SIG-M5 treated with dmso at 0.1 percent for 504 hours (cell line): Measurements from ENCODE around the gene CDH26.

Experiments
- DNase-seq: peaks from one replicate; lab custom pipeline; 2025; ENCODE audit not compliant: unreplicated experiment; lab: John Stamatoyannopoulos, UW

CDH26 gene

DNA sequence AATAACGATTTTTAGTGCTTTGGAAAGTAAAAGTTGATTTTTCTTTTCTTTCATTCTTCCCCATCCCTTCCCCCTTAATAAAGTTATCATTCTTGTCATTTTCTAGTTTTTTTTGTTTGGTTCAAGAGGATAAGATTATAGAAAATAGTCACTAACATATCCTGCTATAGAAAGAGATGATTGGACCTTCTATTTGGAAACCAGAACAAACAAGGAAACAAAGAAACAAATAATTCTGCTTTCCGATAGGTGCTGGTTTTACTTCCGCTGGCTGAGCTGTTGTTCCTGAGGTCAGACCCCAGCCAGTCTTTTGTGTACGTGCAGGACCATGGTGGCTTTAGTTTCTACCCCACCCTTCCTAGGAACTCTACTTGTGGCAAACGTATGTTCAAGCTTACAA is at the start of gene CDH26:
TSS of gene CDH26 (plus strand) at position 301 of the 400 bp plus-strand sequence. CDS start 304 bp downstream, outside the sequence.
- no peak for DNase-seq

DNA sequence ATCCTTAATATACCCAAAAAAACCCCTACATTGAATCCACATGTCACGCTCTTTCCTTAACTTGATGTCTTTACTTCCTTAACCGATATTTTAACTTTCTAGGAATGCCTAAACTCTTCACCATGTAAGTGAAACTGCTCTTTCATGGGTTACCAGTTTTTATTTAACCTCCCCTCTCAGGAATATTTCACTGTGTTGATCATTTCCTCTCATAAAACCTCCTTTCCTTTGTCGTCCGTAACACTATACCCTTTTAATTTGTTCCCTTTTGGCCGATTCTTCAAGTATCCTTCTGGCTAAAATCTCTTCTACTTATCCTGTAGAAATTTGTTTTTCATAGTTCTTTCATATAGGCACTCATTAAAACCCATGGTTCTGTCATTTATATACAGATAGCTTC is 49.4 kb upstream of the CDH26 start:
- no peak for DNase-seq

GRCh38 chr20:59911041-59911440 is 47.2 kb upstream of the CDH26 start:
- no peak for DNase-seq

DNA sequence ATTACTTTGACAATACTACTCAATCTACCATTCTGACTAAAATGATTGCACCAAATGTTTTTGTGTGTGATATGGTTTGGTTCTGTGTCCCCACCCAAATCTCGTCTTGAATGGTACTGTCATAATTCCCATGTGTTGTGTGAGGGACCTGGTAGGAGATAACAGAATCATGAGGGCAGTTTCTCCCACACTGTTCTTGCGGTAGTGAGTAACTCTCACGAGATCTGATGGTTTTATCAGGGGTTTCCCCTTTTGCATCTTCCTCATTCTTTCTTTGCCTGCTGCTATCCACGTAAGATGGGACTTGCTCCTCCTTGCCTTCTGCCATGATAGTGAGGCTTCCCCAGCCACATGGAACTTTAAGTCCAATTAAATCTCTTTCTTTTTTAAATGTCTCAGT is 45.6 kb upstream of the CDH26 start:
- DNase-seq, result no peak

- DNase-seq, result no peak
Observed at GRCh38 chr20:59920944-59921343, 37.3 kb upstream of the CDH26 start.

DNA sequence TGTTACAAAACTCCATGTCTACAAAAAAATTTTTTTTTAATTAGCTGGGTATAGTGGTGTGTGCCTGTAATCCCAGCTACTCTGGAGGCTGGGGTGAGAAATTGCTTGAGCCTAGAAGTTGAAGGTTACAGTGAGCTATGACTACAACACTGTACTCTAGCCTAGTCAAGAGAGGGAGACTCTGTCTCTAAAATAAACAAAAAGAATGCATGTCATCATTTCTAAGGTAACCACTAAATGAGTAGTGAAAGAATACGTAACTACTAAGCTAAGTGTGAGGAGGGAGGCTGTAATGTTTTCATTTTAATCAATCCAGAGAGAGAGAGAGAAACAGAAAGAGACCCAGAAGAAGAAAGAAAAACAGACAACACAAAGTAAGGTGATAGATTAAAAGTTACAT is 34.7 kb upstream of the CDH26 start:
- DNase-seq, result no peak

DNA sequence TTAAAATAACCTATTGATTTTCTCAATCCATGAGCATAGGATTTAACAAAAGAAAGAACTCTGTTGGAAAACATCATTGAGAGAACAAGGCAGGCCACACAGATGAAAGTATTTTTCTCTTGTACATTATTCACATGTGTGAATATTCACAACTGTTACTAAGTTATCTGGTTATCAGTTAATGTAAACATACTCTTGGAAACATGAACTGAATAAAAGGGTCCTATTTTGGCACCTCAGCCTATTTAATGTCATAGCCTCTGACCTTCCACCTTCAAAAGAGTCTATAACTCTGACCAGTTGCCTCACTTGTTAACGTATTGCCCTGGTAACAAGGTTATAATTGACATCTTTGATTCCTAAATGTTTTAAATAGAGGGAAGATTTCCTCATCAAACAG is 32.9 kb upstream of the CDH26 start:
- DNase-seq, result no peak

GRCh38 chr20:59925899-59926298 is 32.3 kb upstream of the CDH26 start:
- peak; percentile 83 for DNase-seq

DNA sequence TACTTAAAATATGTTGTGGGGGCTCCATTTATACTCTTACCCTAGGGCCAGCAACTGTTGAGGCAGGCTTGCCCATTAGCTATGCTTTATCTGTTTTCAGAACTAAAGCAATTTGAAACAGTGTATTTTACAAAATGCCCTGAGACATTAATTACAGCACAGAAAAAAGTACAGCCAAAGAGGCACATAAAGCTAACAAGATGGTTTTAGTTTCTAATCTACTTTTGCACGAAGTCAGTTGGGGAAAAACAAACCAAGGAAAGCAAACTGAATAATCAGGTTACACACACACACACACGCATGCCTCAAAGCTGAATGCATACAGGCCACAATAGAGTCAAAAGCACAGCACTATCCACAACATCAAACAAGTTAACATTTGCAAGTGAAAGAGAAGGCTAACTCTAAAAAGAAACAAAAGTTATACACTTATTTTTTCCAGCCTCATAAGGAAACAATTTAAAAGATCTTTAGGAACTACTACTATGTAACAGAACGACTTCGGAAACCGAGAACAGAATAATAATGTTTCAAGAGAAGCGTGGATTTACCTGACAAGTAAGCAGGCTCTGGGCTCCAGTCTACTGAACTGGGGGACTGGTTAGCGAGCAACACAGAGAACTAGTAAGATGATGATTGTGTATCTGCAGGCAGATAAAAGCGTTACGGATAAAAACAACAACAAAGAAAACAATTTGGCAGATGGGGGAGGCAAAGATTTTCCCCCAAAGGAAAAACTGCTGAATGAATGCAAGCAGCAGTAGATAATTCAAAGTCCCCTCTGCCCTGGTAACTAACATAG is 26.5 kb upstream of the CDH26 start:
- no peak for DNase-seq

GRCh38 chr20:59932616-59933295 is 25.5 kb upstream of the CDH26 start:
- no peak for DNase-seq

GRCh38 chr20:59933296-59933848 is 24.9 kb upstream of the CDH26 start, which contains the start of gene SYCP2:
SYCP2 (minus strand) TSS chr20:59933637; CDS start chr20:59922413, 11,224 bp downstream.
- DNase-seq, result no peak

DNA sequence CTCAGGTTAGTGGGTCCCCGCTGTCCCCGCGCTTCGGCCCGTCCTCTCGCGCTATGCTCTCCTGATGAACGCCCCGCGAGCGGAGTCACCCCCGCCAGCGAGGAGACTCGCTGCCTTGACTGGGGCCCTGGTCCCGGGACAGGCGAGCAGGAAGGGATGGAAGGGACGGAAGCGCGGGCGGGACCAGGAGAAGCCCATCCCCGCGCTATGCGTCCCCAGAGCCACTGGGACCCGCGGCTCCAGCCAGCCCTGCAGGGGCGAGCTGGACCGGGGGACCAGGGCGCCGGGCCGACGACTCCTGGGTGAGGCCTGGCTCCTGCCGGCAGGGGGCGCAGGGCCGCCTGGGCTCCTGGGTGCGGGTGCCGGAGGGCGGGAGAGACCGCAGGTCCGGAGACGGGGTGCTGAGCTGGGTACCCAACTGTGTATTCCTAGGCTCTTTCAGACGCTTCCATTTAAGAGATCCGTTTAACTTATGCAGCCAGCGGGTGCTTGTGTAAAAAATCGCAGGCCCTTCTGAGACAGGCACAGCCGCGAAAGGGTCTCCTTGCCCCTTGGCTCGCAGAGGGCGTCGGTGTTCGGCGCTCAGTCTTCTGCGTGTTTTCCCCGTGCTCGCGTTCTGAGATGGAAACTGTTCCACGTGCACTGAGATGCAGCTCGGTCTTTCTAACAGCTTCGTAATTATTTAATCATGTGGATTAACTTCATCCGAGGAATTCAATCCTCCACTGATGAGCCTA is 24.2 kb upstream of the CDH26 start:
- DNase-seq, result peak; percentile 60

GRCh38 chr20:59935457-59936185 is 22.6 kb upstream of the CDH26 start:
- DNase-seq, result no peak

GRCh38 chr20:59936409-59936808 is 21.8 kb upstream of the CDH26 start:
- DNase-seq, result no peak

DNA sequence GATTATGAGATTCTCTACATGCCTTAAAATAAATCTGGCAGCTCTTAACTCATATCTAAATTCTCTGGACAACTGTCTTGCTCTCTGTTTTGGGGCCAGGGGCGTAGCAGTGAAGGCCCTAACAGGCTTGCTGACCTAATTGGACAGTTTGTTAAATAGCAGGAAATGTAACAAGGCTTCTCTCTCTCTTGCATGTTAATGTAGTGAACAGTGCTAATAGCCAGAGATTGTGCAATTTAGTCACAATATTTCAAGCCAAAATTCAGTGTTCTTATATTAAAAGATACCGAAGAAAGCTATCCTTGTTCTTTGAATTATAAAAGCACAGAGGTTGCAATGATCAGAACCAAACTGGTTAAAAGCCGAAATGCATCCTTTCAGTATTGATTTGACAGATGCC is 21.1 kb upstream of the CDH26 start:
- DNase-seq, result no peak

DNA sequence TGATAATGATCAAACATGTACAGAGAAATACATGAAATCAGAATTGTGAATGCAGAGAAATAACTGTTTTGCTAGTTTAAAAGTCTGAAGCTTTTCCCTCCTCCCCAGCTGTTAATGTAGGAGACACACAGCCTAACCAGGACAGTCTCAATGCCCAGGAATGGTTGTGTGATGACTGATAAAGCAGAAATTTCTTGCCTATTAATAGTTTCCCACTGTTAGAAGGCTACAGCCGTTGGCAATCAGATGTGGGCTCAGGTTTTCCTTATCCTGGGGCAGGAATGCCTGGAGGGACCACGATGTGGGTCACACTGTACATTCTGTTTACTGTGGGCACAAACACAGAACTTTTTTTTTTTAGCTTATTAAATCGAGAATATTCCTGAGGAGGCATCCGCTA is 20.0 kb upstream of the CDH26 start:
- no peak for DNase-seq

- no peak for DNase-seq
Observed at GRCh38 chr20:59938696-59939051, 19.5 kb upstream of the CDH26 start.

DNA sequence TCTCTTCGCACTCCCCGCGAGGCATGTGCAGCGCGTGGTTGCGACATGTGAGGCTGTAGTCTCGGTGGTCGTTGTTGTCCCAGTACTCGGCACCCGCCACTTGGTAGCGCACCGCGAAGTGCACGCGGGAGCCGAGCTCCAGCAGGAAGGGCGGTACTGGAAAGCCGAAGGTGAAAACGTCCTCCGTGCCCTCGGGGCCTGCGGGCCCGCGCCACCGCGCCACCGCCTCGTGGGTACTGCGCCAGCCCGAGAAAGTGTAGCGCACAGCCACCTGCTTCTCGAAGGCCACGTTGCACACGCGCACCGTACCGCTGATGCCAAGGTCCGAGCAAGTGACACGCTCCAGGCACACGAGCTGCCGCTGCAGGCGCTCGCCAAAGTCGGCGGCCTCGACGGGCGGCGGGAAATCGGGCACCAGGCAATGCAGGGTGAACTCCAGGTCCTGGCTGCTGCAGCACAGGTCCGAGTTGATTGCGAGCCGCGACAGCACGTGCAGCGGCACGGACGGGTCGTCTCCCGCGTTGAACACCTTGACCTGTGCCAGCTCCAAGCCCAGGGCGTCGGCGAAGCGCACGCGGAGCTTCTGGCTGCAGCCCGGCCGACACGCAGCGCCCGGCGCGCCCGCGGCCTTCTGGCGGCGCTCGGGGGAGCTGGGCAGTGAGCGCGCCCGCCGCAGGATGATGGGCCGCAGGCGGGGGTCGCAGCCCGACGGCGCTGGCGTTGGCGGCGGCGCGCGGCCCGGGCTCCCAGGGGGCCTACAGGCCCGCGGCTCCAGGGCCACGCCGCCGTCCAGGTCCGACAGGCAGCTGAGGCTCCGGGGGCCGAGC is 19.0 kb upstream of the CDH26 start:
- DNase-seq, result no peak

- no peak for DNase-seq
Observed at GRCh38 chr20:59939879-59940128, 18.4 kb upstream of the CDH26 start.
